Measurements from ENCODE around the gene TGIF1.
"Not testable (repeated sequence)": the region's sequence is repeated elsewhere in the genome, so short reads cannot be mapped to it uniquely, and the experiment has no call there.

TGIF1 gene

DNA sequence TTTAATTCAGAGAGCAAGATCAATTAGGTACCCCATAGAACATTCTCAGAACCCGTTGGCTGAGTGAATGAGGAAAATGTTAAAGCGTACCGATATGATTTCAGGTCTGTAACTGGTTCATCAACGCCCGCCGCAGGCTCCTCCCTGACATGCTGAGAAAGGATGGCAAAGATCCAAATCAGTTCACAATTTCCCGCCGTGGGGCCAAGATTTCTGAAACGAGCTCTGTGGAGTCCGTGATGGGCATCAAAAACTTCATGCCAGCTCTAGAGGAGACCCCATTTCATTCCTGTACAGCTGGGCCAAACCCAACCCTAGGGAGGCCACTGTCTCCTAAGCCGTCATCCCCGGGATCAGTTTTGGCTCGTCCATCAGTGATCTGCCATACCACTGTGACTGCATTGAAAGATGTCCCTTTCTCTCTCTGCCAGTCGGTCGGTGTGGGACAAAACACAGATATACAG lies 7.3 kb downstream of the TGIF1 start:
- DNase-seq: no peak

- peak in 2 of 4 experiments; percentile 8 to 24 for DNase-seq
Measured at GRCh38 chr18:3458378-3458777, 8.4 kb downstream of the TGIF1 start.

DNA sequence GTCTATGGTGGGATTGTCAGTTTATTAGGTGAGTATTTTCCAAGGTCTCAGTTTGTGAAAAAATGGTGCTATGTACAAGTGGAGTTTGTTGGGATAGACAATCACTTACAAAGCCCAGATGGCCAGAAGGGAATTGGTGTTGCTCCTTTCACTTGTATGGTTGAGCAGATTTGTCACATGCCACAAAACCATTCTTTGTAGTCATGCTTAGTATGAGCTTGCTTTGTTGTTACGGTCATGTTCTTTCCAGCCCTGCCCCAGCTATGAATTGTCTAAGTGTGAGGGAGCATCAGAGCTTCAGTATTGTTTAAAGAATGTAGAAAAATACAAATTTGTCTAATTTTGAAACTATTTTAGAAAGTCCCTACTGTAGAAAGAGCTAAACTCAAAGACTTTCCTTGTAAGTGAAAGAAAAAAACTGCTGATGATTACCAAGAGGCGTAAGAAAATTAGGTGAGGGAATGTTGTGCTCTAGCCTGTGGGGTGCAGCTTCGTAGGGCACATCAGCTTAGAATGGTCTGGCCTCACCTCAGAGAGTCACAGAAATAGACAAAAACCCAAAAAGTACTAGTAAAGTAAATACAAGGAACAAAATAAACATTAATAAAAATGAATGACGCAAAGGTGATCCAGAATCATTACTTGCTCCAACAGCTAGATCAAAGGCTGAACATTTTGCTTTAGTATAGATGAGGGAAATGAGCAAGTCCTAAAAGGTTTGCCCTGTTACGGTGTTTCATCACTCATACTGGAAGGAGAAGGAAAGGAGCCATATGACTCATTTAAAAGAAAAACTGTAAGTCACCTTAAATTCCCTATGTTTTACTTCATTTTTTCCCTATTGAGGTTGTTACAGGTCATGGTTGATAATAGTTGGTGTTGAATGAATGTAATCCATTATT lies 9.2 kb downstream of the TGIF1 start:
- DNase-seq: no peak

- no peak for DNase-seq
Measured at GRCh38 chr18:3460823-3461398, 10.9 kb downstream of the TGIF1 start.

DNA sequence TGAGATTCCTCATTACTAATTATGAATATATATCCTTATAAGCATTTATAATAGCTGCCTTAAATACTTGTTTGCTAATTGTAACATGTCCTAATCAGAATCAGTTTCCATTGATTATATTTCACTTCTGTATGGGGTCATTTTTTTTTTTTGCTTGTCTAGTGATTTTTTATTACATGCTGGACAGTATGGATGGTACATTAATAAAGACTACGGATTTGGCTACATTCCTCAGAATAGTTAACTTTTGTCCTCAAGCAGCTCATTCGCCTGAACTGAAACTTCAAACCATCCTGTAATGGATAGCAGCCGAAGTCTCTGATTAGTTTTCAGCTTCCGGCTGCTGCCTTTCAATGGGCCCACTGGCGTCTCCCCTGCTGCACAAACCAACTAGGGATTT lies 11.7 kb downstream of the TGIF1 start:
- DNase-seq: no peak

GRCh38 chr18:3463051-3463450 lies 13.1 kb downstream of the TGIF1 start:
- DNase-seq: no peak

- no peak for DNase-seq
Measured at GRCh38 chr18:3466045-3466444, 16.1 kb downstream of the TGIF1 start.

DNA sequence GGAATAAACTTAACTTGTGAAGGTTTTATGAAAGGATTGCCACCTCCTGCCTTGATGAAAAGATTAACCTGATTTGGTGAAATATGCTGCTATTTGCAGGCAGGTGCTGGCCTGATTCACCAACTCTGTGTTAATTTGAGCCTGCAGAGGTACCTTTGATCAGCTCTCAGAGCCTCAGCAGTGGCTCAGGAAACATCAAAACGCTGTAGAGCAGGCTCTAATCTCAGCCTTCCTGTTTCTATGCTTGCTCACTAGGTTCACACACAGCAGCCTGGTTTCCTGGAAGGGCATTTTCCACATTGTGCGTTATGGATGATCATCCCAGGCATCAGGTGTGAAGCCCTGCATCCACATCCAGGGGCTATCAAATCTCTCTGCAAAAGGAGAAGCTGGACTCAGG lies 16.9 kb downstream of the TGIF1 start:
- DNase-seq: no peak

DNA sequence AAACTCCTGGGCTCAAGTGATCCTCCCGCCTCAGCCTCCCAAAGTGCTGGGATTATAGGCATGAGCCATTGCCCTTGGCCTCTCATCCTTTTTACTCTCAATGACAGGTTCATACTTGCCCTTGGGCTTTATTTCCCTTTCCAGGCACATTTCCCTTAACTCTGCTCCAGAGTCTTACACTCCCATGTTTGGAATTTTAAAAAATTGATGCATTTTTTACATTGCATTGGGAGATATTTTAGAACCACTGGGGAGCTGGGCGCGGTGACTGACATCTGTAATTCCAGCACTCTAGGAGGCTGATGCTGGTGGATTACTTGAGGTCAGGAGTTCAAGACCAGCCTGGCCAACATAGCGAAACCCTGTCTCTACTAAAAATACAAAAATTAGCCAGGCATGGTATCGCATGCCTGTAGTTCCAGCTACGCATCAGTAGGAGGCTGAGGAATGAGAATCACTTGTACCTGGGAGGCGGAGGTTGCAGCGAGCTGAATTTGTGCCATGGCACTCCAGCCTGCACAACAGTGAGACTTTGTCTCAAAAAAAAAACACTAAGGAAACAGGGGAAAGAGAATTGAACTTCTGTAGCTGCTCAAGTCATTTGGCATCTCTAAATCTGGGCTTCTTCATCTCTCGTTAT lies 18.2 kb downstream of the TGIF1 start:
- DNase-seq: no peak

DNA sequence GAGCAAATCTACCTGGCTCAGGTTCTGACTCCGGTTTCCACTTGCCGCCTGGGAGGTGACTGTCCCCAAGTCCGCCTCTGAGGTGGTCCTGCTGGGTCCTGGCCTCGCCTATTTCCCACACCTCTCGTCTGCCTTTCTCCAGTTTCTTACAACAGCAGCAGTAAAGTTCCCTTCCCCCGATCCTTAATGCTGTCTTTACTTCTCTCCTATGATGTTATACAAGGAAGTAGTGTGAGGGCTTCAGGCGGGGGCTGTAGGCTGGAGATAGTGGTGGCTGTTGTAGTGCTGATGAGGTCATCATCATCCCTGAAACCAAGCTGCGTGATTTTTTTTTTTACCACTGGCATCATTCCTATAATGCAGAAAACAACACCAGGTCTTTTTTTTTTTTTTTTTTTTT lies 18.9 kb downstream of the TGIF1 start:
- DNase-seq: no peak

DNA sequence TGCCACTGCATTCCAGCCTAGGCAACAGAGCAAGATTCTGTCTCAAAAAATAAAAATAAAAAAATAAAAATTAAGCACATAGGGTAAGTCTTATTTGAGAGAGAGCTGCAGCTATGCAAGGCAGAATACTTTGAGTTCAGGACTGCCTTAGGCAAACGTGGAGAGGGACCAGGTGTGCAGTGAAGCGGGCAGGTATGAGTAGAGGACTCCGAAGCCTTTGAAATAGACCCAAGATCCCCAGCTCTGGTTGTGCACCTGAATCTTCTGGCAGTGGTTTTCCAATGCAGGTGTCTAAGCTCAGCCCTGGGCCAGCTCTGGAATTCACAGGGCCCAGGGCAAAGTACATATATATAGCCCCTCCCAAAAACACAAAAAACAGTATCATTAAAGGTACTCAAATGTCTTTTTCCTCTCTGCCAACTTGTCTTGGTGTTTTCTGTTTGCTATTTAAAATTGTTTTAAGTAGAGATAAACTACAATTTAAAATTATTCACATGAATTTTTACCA lies 21.2 kb downstream of the TGIF1 start:
- no peak for DNase-seq

- DNase-seq: not testable (repeated sequence)
Measured at GRCh38 chr18:3472121-3472520, 22.1 kb downstream of the TGIF1 start.

DNA sequence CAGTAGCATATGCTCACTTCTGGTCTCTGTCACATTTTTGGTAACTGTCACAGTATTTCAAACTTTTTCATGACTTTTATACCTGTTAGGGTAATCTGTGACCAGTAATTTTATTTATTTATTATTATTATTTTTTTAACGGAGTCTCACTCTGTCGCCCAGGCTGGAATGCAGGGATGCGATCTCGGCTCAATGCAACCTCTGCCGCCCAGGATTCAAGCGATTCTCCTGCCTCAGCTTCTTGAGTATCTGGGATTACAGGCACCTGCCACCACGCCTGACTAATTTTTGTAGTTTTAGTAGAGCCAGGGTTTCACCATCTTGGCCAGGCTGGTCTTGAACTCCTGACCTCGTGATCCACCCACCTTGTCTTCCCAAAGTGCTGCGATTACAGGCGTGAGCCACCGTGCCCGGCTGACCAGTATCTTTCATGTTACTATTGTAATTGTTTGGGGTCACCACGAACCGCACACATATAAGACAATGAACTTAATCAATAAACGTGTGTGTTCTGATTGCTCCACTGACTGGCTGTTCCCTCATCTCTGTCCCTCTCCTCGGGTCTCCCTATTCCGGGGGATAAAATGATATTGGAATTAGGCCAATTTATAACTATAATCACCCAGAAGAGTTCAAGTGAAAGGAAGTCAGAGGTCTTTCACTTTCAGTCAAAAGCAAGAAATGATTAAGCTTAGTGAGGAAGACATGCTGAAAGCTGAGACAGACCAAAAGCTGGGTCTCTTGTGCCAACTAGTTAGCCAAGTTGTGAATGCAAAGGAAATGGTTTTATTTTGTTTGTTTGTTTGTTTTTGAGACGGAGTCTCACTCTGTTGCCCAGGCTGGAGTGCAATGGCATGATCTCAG lies 22.9 kb downstream of the TGIF1 start:
- DNase-seq: no peak

GRCh38 chr18:3478262-3478978 lies 28.4 kb downstream of the TGIF1 start:
- no peak for DNase-seq

DNA sequence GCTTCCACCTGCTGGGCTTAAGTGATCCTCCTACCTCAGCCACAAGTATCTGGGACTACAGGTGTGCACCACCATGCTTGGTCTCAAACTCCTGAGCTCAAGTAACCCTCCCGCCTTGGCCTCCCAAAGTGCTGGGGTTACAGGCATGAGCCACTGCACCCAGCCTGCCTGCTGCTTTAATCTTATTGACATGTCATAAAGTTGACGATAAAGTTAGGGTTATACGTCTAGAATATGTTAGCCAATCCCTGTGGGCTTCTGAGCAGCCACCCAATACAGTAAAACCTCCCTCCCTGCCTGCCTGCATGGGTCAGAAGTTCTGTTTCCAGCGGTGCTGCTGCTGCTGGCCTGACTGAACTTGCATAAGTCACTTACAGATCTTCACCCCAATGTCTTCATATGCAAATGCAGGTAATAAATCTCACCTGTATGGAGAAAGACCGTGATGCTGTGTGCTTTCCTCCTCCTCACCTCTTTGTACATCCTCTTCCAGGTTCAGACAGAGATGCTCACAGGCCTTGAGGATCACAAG lies 30.1 kb downstream of the TGIF1 start:
- DNase-seq: no peak

- no peak for DNase-seq
Measured at GRCh38 chr18:3480827-3481573, 31.0 kb downstream of the TGIF1 start.

GRCh38 chr18:3481696-3482210 lies 31.8 kb downstream of the TGIF1 start:
- DNase-seq: no peak

GRCh38 chr18:3482258-3482657 lies 32.3 kb downstream of the TGIF1 start:
- no peak for DNase-seq

DNA sequence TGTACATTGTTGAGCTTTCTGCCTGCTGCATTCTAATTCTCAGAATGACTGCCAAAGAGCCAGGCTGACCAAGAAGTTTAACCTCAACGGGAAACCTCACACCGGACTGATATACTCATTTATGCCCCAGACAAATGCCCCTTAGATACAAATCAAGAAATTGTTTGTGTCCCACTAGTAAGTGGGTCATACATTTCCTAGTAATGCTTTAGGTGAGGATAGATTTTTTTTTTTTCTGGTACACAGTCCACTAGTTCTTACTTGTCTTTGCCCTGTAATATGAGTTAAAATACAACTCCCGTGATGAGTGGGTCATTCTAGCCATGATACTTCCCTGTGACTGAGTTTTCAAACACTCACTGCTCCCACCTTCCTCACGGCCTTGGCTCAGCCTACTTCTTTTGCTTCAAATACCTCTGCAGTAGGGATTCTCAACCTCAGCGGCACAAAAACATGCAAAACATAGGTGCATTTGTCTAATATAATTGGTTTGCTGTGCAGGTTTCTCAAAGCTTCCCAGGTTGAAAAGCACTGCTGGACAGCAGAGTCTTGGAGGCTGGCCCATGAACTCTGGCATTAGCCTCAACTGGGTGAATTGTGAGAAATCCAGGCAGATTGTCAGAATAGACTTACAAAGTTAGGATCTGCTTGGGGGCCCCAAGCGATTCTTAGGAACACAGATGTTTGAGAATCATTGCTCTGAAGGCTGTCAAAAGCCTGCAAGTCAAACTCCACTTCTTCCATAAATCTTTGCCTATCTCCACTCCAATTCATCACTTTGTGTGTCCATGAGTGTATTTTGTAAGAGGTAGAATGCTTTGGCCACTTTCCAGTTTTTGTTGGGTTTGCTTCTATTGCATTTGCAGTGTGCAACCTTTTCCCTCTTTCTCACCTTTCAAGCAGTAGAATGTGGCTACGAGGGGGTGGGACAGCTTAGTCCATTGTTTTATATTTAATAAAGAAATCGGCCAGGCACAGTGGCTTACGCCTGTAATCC lies 35.5 kb downstream of the TGIF1 start:
- DNase-seq: no peak
